HG02759 (cell line): ENCODE data around the gene PDK2.
"Not testable (repeated sequence)": the region's sequence is repeated elsewhere in the genome, so short reads cannot be mapped to it uniquely, and the experiment has no call there.

Experiments
- ATAC-seq: cut with Tn5 transposase; IDR thresholded peaks from one replicate; pipeline ENCODE4 v1.9.1; 2021; ENCODE audit warnings: mild to moderate bottlenecking, moderate library complexity; ENCODE audit not compliant: unreplicated experiment

Gene PDK2

DNA sequence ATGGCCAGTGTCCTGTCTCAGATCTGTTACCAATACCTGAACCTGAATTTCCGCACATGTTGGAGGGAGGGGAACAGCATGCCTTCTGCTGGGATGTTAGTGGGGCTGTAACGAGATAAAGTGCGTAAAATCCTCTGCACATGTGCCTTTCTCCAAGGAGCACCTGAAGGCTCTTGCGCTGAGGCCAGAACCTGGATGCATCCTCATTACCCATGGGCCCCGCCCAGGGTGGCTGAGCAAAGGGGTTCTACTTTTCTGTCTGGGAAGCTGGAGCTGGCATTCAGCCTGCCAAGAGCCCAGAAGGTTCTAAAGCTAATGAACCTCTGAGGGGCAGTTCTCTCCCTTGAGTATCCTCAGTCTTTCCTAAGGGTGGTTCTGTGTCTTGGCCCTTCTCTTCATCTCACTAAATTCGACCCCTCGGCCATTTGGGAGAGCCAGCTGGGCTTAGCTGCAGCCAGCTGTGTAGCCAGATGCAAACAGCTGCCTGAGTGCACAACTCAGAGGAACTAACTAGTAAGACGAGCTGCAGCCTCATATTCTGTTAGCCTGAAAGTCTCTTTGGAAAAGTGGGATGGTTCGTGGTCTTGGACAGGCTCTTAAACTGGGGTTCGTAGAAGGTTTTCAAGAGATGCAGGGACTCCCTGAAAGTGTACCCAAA is 36.7 kb upstream of the PDK2 start:
- ATAC-seq = no peak

DNA sequence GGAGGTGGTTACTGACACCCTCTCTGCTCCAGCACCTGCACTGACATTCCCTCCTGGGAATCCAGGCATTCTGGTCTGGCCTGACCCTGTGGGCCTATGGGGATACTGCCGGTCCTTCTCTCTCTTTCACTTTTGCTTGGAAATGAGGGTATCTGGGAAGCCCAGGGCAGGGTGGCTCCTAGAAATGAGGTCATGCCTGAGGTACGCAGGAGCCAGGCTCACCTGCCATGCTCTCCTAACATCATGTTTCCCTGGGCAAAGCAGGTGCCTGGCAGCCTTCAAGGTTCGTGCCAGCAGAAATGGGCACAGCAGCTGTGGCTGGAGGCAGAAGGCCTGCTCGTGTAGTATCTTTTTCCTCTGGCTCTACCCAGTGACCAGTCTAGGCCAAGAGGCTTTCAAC is 35.9 kb upstream of the PDK2 start:
- ATAC-seq = no peak

DNA sequence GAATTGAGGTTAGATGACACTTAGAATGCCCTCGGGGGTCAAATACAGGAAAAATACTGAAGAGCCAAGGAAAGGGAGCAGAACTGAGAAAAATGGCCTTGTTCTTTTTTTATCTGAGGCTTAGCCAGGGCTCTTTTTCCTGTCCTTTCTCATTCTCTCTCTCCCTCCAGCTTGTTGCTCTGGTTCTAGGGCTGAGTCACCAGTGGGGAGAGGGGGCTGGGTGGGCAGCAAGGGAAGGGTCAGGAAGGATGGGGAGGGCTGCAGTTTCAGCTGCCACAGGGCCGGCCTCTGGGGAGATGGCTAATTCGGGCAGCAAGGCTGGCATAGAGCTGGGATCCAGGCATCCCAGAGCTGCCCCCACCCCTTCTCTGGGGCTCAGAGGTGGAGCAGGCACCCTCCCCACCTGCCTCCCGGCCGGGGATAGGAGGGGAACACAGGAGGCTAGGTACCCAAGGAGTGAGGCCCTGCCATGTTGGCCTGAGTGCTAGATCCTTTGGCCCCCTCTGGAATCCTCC is 35.3 kb upstream of the PDK2 start:
- no peak for ATAC-seq

DNA sequence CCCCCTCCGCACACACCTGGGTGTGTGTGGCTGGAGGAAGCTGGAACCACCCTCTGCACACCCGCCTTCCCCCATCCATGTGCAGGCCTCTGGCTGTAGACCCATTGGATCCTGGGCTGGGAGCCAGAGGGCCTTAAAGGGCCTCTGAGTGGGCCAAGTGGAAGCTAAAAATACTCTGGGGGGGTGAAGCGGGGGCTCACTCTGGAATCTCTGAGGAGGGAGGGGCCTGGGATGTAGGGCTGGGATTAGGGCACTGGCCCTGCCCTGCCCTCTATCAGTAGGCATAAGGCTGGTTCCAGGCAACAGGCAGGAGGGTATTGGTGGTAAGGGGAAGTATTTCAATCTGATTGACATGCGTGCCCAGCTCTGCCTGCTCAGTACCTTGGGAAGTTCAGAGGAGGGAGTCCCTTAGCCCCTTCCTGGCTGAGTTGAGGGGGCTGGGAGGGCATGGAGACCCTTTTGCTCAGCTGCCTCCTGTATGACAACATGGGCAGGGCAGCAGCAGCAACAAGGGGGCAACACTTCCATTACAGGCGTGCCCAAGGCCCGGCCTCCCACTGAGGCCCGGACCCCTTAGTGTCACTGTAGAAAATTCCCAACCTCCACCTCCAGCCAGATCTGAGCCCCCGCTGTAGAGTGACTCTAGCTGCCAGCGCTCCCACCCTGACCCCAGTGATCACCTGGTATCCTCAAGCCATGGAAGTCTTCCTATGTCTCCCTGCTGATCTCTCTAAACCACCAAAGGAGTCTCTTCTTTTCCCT is 34.0 kb upstream of the PDK2 start:
- no peak for ATAC-seq

DNA sequence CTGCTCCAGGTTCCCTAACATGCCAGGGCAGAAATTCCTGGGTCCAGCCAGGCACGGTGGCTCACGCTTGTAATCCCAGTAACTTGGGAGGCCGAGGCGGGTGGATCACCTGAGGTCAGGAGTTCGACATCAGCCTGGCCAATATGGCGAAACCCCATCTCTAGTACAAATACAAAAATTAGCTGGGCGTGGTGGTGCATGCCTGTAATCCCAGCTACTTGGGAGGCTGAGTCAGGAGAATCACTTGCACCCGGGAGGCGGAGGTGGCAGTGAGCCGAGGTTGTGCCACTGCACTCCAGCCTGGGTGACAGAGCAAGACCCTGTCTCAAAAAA is 33.5 kb upstream of the PDK2 start:
- not testable (repeated sequence) for ATAC-seq

DNA sequence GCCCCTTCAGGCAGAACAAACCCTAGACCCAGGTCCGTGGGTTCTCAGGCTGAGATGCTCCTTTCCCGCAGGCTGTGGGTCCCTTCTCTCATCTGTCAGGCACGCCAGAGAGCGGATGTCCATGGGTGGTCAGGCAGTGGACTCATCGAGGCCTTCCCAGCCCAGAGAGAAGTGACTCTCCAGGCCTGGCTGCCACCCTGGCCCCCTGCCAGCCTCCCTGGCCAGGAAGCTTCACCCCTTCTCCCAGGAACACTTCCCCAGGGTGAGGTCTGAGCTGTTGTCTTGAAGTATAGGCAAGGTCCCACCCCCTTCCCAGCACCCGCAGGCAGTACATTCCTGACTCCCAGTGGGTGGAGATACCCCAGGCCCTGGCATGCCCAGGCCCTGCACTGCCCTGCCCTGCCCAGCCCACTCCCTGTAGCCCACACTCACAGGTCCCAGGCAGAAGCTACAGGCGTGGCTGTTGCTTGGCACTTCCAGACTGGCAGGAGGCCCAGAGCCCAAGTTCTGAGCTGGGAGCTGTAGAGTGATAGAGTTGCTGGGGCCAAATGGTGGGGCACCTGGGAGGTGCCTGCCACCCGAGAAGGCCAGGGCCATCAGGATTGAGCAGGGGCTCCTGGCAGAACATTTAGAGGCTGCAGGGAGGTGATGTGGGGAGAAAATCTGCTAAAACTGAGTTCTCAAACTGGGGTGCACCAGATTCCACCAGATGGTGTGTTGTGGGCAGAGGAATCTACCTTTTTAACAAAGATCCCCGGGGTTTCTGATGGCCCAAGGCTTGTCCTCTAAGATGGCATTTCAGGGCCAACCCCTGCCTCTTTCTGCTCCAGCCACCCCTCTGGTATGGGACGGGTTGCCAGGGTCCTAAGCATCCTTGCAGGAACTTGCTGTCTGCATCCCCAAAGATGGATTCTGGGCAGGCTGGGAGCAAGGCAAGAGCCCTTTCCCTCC is 32.6 kb upstream of the PDK2 start:
- no peak for ATAC-seq

DNA sequence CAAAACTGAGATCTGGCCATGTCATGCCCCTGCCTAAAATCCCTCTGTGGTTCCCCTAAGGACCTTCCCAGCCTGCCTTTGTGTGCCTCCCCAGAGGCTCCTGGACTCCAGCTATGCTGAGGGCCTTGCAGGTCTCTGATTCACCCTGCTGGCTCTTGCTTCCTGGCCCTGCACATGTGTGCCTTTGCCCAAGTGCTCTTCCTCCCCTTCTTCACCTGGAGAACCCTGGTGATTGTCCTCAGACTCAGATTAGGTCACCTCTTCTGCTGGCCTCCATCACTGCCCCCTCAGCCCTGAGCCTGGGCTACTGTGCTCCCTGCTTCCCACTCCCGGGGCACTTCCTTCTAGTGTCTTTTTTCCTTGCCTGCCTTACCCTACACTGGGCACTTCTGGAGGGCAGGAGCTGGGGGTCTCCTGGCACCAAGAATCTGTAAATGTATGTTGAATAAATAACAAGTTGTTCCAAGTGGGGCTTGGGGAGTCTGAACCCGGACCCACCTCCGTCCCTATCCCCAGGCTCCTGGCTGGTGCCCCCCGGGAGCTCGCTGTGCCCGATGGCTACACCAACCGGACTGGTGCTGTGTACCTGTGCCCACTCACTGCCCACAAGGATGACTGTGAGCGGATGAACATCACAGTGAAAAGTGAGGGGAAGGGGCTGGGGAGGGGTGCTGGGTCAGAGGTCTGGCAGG is 31.4 kb upstream of the PDK2 start:
- no peak for ATAC-seq

DNA sequence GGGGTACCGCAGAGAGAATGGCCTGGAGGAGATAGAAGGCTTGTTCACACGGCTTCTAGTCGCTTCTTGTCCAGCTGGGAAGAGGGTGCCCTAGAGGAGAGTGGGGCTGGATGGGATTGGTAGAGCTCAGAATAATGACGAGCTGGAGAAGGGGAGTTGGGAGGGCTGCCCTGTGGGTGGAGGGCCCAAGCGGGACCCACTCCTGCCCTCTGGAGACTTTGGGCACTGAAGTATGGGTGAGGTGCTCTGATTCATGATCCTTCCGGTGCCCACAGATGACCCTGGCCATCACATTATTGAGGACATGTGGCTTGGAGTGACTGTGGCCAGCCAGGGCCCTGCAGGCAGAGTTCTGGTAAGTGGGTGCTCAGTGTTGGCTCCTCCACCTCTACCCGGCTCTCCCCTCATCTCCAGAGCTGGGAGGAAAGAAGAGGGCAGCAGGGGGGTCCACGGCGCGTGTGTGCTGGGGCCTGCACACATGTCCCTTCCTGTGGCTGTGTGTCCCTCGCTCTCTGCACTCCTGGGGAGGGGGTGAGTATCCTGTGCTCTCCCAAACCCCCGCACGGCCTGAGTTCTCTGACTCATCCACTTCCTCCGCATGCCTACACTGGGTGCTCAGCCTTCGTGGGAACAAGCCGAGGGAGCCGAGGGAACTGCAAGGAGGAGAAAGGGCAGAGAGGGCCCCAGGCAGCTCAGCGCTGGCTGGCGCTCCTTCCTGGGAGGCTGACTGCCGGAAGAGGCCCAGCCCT is 30.7 kb upstream of the PDK2 start:
- ATAC-seq = no peak

DNA sequence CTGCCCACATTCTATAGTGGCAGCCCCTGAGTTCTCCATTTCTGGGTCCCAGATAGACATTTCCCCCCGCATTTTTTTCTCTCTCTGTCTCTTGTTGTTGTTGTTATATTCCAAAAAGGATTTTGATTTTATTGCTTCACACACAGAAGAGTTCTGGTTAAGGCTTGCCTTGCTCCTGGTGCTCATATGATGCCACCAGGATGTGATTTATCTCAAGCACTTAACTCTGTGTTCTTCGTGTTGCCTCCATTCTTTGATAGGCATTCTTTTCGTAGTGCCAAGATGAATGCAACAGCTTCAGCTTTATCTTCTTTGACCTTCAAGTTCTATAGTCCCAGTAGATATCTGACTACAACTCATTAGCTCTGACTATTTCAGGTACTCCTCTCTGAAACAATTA is 30.1 kb upstream of the PDK2 start:
- ATAC-seq = no peak

DNA sequence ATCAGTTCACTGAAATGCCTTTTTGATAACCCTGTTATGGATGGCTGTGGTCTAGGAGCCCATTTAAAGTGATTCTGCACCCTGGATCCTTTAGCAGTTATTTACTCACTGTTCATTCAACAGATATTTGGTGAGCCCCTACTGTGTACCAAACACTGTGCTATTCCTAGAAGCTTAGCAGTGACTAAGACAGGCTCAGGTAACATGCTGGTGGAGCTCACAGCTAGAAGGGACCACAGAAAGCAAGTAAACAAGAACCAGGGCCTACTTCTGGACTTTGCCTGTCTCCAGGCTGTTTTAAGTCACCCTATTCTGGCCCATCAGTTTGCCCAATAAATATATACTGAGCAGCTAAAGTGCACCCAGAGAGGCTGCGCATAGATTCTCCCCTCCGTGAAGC is 28.2 kb upstream of the PDK2 start:
- ATAC-seq = no peak

DNA sequence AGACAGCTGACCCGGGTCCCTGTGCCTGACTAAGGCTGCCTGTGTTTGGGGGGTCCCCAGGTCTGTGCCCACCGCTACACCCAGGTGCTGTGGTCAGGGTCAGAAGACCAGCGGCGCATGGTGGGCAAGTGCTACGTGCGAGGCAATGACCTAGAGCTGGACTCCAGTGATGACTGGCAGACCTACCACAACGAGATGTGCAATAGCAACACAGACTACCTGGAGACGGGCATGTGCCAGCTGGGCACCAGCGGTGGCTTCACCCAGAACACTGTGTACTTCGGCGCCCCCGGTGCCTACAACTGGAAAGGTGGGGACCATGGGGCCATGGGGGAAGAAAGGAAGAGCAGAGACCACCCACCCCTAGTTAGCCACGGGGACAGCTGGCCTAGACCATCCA is 27.2 kb upstream of the PDK2 start:
- no peak for ATAC-seq

DNA sequence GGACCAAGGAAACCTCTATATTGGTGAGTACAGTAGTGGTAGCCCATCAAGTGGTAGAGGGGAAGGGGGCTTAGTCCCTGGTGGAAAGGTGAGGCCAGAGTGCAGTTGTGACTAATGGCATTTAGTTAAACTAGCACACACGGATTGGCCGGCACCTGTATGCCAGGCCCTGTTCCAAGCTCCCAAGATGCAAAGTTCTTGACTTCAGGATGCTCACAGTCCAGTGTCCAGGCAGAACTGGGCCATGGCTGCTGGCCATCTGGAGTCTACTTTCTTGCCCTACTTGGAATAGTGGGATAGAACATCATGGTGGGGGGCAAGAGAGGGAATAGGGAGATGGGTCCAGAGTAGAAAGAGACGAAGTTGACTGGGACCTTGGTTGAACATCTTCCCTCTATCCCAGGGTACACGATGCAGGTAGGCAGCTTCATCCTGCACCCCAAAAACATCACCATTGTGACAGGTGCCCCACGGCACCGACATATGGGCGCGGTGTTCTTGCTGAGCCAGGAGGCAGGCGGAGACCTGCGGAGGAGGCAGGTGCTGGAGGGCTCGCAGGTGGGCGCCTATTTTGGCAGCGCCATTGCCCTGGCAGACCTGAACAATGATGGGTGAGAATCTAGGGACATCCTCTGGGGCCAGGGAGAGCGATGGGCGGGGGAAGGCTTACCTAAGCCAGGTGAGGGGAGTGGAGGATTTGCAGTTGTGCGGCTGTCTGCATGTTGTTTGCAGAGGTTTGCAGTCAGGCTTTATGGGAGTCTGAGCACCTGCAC is 24.1 kb upstream of the PDK2 start:
- no peak for ATAC-seq

DNA sequence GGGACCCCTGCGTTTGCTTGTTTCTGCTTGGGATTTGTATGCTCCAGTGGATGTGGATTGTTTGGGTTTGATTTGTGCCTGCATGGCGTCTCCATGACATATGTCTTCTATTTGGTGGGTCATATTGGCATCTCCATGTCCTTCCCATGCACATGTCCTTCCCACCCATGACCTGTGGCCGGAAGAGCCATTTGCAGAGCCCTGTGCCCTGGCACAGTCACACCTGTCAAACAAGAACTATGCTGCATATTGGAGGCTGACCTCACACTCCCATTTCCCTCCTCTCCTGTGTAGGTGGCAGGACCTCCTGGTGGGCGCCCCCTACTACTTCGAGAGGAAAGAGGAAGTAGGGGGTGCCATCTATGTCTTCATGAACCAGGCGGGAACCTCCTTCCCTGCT is 23.5 kb upstream of the PDK2 start:
- no peak for ATAC-seq

DNA sequence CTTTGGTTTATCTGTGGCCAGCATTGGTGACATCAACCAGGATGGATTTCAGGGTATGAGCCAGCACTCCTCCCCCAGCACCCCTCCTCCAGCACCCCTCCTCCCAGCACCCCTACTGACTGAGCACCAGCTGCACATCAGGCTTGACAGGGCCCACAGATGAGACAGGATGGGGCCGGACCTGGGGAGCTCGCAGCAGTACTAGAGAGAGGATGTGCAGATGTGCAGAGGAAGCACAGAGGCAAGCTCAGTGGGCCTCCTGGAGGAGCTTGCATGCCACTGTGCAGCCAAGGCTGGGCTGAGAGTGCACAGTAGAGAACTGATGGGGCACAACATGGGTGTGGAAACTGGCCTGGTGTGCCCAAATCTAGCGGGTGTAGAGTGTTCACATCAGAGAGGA is 23.0 kb upstream of the PDK2 start:
- ATAC-seq = no peak

DNA sequence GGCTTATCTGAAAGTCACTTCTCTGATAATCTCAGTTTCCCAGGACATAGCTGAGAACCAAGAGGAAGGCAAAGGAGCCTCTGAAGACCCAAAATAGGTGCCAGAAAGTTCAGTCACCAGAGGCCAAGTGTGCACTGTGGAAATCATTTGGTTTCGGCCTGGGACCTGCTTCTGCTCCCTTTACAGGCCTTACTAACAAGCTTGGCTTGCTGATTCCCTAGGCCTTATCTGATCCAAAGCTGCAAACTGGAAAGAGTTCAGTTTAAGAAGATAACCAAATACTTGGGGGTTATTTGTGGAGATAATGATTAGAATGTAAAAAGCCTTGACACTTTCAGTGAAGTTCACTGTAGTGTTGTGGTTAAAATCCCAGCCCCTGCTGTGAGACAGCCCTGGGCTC is 22.2 kb upstream of the PDK2 start:
- ATAC-seq = no peak

DNA sequence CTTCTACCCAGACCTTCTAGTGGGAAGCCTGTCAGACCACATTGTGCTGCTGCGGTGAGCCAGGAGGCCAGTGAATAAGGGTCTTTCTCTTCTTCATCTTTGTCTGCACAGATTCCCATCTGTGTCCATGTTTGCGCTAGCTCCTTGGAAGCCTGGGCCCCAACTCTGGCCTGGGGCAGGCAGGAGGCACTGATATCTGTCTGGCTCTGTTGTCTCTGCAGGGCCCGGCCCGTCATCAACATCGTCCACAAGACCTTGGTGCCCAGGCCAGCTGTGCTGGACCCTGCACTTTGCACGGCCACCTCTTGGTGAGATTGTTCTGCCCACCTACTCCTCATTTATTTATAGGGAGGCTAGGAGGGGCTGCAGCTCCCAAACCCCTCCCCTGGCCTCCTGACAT is 20.9 kb upstream of the PDK2 start:
- ATAC-seq = no peak

DNA sequence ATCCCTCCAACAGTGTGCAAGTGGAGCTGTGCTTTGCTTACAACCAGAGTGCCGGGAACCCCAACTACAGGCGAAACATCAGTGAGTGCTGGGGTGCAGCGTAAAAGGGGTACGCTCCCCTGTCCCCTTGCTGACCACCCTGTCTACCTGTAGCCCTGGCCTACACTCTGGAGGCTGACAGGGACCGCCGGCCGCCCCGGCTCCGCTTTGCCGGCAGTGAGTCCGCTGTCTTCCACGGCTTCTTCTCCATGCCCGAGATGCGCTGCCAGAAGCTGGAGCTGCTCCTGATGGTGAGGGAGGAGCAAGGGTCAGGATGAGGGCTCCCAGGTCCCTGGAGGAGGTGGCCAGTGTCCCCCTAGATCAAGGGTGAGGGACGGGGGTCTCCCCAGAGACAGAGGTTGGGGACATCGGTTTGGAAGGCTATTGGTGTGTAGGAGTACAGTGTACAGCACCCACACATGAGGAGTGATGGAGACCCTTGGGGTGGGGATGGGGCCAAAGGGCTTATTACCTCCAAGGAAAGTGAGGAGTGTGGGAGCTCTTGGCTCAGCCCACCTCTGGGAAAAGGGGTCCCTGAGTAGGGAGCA is 19.6 kb upstream of the PDK2 start:
- ATAC-seq = no peak

DNA sequence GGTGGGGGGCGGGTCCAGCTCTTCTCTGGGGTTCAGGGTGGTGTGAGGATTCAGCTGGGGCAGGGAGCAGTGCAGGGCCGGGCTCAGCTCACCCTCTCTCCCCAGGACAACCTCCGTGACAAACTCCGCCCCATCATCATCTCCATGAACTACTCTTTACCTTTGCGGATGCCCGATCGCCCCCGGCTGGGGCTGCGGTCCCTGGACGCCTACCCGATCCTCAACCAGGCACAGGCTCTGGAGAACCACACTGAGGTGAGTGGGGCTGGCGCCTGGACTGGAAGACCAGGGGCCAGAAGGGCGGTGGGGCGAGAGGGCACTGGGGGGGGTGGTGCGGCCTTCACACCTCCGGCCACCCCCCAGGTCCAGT is 18.9 kb upstream of the PDK2 start:
- no peak for ATAC-seq

DNA sequence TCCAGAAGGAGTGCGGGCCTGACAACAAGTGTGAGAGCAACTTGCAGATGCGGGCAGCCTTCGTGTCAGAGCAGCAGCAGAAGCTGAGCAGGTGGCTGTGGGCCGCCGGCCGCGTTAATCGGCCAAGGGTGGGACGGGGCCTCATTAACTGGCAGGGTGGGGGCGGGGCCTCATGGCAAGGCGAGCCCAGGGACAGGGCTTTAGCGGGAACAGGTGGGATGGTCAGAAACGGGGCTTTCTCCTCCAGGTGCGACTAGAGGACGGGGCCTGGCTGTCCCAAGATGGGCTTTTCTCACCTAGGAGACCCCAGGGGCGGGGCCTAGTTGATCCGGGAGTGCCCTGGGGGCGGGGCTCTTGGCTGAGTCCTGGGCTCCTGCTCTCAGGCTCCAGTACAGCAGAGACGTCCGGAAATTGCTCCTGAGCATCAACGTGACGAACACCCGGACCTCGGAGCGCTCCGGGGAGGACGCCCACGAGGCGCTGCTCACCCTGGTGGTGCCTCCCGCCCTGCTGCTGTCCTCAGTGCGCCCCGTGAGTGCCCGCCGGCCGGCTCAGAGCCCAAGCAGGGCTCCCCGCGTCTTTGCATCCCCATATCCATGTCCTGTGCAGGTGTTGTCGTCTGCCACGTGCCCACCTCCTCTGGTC is 18.4 kb upstream of the PDK2 start:
- ATAC-seq = no peak
